ENCODE measurements around the gene MPG.

The MPG gene

GRCh38 chr16:88613-89012 is 10.6 kb downstream of the MPG start:
- no peak overlapping the region for H3K4me3 ChIP-seq (replicated peaks; ENCODE audit: low read depth, low read length)
- no peak for TF ChIP-seq CTCF (IDR thresholded peaks at IDR 0.05; ENCODE audit: low read length, missing control alignments)
- DNase-seq (ENCODE audit: low read depth): no peak

- TF ChIP-seq CTCF (IDR thresholded peaks at IDR 0.05; ENCODE audit: low read length, missing control alignments): no peak
- DNase-seq (ENCODE audit: low read depth): no peak
- H3K4me3 ChIP-seq (replicated peaks; ENCODE audit: low read depth, low read length): no peak overlapping the region
Observed at GRCh38 chr16:89391-90302, 11.6 kb downstream of the MPG start.

- no peak overlapping the region for H3K4me3 ChIP-seq (replicated peaks; ENCODE audit: low read depth, low read length)
- TF ChIP-seq CTCF (IDR thresholded peaks at IDR 0.05; ENCODE audit: low read length, missing control alignments): no peak
- DNase-seq (ENCODE audit: low read depth): peak; percentile 33
Observed at GRCh38 chr16:91484-91883, 13.5 kb downstream of the MPG start.

GRCh38 chr16:92431-93339 is 14.7 kb downstream of the MPG start:
- no peak overlapping the region for H3K4me3 ChIP-seq (replicated peaks; ENCODE audit: low read depth, low read length)
- no peak for TF ChIP-seq CTCF (IDR thresholded peaks at IDR 0.05; ENCODE audit: low read length, missing control alignments)
- DNase-seq (ENCODE audit: low read depth): no peak

- no peak for DNase-seq (ENCODE audit: low read depth)
- TF ChIP-seq CTCF (IDR thresholded peaks at IDR 0.05; ENCODE audit: low read length, missing control alignments): no peak
- no peak overlapping the region for H3K4me3 ChIP-seq (replicated peaks; ENCODE audit: low read depth, low read length)
Observed at GRCh38 chr16:94918-95265, 16.9 kb downstream of the MPG start.

- no peak overlapping the region for H3K4me3 ChIP-seq (replicated peaks; ENCODE audit: low read depth, low read length)
- peak; percentile 86 for DNase-seq (ENCODE audit: low read depth)
- peak; percentile 95 for TF ChIP-seq CTCF (IDR thresholded peaks at IDR 0.05; ENCODE audit: low read length, missing control alignments)
Observed at GRCh38 chr16:96935-97381, 18.9 kb downstream of the MPG start.
